Transverse colon (tissue), 4 donors: ENCODE data around the gene UQCC2.

Experiments used
- CTCF ChIP-seq, 5 experiments: fragments of 200-600 bp in 3 of 5; fragments of 450-650 bp in 2 of 5; sonication (generic) in 3 of 5; IDR thresholded peaks; 1 replicate in 2 of 5; 2 replicates in 3 of 5; pipeline ENCODE4 v1.5.1; 2016 to 2017; ENCODE audit warnings: antibody characterized with exemption in 5 of 5, inconsistent platforms in 3 of 5, mild to moderate bottlenecking in 2 of 5, moderate library complexity in 1 of 5
- EP300 ChIP-seq: sonication (generic); formaldehyde crosslinking; IDR thresholded peaks from one replicate; pipeline ENCODE4 v1.6.1; 2017; ENCODE audit warnings: antibody characterized with exemption, low read depth
- POLR2A ChIP-seq: fragments of 450-650 bp; IDR thresholded peaks from one replicate; pipeline ENCODE4 v1.6.1; 2016; ENCODE audit warnings: antibody characterized with exemption, mild to moderate bottlenecking, moderate library complexity
- POLR2AphosphoS5 ChIP-seq, 3 donors: sonication (generic); formaldehyde crosslinking; IDR thresholded peaks; one replicate each; pipeline ENCODE4 v1.6.1; 2016; ENCODE audit warnings: antibody characterized with exemption in 3 of 3

DNA sequence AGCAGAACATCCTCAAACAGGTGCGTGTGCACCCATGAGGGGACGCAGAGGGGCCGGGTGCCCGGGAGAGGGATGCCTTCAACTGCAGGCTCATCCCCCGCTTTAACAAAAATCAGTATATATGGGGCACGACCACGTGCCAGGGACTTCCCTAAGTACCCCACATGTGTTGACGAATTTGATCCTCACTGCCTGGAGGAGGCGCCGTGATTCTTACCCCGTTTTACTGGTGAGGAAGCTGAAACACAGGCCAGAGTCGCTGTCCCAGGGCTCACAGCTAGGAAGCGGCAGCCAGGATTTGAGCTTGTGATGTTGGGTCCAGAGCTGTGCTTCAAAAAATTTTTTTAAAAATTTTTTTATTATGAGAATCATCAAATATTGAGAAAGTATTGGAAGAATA, 45.5 kb downstream of the UQCC2 start:
- TF ChIP-seq POLR2A (no peak), CTCF (IDR thresholded peaks at IDR 0.05) (no peak), EP300 (no peak), POLR2AphosphoS5 (IDR thresholded peaks at IDR 0.05) (no peak)
